Astrocyte of the spinal cord (primary cell): Measurements from ENCODE around the gene CAMK2A.

ENCODE experiments used
- DNase-seq: peaks from one replicate; pipeline ENCODE4 v3.0.0; 2011; ENCODE audit warnings: low read depth, low spot score
- H3K4me3 ChIP-seq: 2 replicates; pipeline ENCODE4 v1.5.1; 2011; ENCODE audit warnings: low read depth, mild to moderate bottlenecking, low read length, moderate library complexity
- in situ Hi-C: cut with HindIII; loops from 2 replicates; pipeline ENCODE4 v1.10.0; 2017; ENCODE audit warnings: low sequenced_read_pairs
- TF ChIP-seq, protein P1 (sequence below): IDR thresholded peaks from 2 replicates; pipeline ENCODE4 v1.5.1; 2012; ENCODE audit warnings: low read depth, mild to moderate bottlenecking, low read length, inconsistent platforms

The CAMK2A gene

DNA sequence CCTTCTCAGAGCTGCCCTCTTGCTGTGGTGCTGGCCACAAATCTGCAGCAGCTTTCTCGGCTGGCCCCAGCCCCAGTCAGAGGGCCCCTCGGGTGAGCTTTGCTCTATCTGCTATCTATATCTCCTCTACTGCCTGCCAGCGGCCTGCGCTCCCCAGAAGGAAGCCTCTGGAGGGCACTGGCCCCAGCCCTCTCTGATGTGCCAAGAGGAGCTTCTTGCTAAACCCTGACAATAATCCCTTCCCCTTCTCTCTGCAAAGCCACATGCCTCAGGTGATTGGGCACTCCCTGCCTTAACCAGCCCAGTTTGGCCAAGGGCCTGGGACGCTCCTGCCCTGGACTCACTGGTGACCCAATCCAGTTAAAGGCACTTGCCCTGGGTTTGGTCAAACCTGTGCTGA, 42.7 kb downstream of the CAMK2A start:
- DNase-seq, result no peak
- H3K4me3 ChIP-seq, result no peak overlapping the region
- TF ChIP-seq, protein P1, sequence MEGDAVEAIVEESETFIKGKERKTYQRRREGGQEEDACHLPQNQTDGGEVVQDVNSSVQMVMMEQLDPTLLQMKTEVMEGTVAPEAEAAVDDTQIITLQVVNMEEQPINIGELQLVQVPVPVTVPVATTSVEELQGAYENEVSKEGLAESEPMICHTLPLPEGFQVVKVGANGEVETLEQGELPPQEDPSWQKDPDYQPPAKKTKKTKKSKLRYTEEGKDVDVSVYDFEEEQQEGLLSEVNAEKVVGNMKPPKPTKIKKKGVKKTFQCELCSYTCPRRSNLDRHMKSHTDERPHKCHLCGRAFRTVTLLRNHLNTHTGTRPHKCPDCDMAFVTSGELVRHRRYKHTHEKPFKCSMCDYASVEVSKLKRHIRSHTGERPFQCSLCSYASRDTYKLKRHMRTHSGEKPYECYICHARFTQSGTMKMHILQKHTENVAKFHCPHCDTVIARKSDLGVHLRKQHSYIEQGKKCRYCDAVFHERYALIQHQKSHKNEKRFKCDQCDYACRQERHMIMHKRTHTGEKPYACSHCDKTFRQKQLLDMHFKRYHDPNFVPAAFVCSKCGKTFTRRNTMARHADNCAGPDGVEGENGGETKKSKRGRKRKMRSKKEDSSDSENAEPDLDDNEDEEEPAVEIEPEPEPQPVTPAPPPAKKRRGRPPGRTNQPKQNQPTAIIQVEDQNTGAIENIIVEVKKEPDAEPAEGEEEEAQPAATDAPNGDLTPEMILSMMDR, result no peak
- in situ Hi-C loops, result no loop called here

DNA sequence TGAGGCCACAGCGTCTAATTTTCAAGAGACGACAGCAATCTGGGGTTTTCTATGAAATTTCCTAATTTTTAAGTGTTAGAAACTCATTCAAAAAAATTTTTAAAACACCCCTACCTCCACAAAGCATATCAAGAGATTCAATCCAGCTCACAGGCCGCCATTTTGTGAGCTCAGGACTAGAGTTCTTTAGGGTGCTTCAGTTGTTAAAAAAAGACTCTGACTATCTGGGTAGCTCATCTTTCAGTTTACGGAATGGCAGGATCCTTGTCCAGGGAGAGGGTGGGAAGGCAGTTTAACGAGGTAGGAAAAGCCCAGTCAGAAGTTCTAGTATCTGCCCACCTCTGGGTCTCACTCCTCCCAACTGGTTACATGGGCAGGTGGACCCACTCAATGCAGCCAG, 43.1 kb downstream of the CAMK2A start:
- in situ Hi-C loops, result no loop called here
- H3K4me3 ChIP-seq, result no peak overlapping the region
- no peak for DNase-seq
- TF ChIP-seq, protein P1, result no peak

DNA sequence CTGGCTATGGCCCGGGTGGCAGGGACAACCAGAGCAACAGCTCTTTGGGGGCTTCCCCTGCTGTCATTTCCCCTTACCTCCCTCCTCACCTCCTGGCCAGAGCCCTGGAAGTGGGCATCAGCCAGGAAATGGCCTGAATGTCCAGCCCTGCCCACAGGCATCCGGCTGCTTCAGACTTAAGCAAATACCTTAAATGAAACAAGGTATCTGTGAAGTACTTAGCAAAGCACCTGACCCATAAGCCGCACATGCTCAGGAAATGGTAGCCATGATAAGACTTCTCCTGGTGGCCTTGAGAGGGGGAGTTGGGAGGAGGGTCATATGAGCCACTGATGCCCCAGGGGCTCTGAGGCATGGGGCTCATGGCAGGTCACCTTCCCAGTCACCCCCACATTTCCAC, 43.8 kb downstream of the CAMK2A start:
- H3K4me3 ChIP-seq, result no peak overlapping the region
- TF ChIP-seq, protein P1, result no peak
- in situ Hi-C loops, result no loop called here
- DNase-seq, result no peak

DNA sequence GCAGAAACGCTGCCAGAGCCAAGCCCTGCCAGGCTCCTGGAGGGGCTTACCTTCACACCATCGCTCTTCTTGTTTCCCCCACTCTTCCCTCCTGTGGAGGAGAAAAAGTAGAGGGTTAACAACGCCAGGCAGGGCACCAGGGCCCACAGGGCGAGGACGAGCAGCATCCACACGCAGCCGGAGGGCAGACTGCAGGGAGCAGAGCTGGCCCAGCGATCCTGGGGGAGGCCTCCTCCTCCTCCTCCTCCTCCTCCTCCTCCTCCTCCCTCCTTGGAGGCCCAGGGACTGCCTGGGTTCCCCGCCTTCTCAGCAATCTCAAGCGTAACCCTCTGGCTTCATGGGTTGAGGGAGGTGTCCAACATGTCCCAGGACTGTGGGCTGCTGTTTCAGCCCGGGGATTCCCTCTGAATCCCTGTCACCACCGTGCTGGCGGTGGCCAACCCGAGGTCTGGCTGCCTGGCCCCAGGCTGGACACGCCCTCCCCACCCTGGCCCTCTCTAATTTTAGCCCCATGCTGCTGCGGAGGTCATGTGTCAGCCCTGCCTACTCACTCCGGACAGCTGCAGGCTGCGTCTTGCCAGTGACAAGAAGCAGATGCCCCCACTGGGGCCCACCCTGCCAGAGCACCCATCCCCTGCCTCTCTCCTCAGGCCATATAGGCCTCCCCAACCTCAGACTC, 44.3 kb downstream of the CAMK2A start:
- in situ Hi-C loops, result no loop called here
- TF ChIP-seq, protein P1, result no peak
- DNase-seq, result no peak
- no peak overlapping the region for H3K4me3 ChIP-seq

DNA sequence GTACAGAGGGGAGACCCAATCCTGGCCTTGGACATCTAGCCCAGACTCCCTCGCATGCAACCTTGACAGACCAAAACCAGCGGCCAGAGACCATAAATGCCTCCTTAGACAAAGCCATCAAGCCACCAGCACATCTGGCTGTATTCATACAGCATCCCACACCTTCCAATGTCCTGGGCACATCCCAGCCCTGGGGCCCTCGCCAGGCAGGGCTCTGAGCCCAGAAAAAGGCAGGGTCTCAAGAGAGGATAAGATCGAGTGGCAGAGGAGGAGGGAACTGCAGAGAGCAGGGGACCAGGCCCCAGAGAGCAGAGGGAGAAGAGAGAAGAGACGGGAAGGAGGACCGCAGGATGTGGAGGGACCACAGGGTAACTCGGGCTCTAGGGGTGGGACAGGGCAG, 45.4 kb downstream of the CAMK2A start:
- H3K4me3 ChIP-seq, result no peak overlapping the region
- no peak for DNase-seq
- in situ Hi-C loops, result no loop called here
- TF ChIP-seq, protein P1, result no peak

DNA sequence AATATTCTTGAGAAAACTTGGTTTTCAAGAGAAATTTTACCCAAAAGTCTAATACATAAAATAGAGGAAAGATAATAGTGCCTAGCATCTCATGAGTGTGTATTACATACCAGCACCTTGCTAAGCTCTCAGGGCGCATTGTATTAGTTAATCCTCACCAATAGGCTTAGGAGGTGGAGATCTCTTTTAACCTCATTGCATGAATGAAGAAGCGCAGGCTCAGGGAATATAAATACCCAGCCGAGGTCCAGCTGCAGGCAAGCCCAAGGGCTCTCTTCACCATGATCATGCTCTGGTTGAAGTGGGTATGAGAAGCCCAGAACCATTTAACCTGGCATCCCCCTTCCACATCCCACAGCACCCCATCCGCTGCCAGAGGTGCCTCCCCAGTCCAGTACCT, 46.0 kb downstream of the CAMK2A start:
- TF ChIP-seq, protein P1, result no peak
- H3K4me3 ChIP-seq, result no peak overlapping the region
- DNase-seq, result no peak
- in situ Hi-C loops, result no loop called here
